Spinal cord (tissue), 10 donors: ENCODE data around the gene EIF4B. TPM values are rescaled to one million over a fixed set of nuclear protein-coding genes. Genes with fewer than 3 reads are reported as not detected.

Experiments used
- DNase-seq, 6 donors: peaks; one replicate each; pipeline versions ENCODE4 v3.0.0 to v3.0.0-alpha.2; 2013 to 2015; ENCODE audit warnings: low spot score in 6 of 6, low read depth in 4 of 6
- H3K27ac ChIP-seq: one replicate; pipeline ENCODE4 v1.5.1; 2013; ENCODE audit warnings: low read depth, low read length, control low read depth
- H3K27me3 ChIP-seq: one replicate; pipeline ENCODE4 v1.6.1; 2013; ENCODE audit warnings: low read length; ENCODE audit not compliant: control insufficient read depth, insufficient read depth
- H3K36me3 ChIP-seq: one replicate; pipeline ENCODE4 v1.6.1; 2013; ENCODE audit warnings: low read length; ENCODE audit not compliant: control insufficient read depth, insufficient read depth
- H3K4me1 ChIP-seq: one replicate; pipeline ENCODE4 v1.6.1; 2013; ENCODE audit warnings: low read length; ENCODE audit not compliant: control insufficient read depth, insufficient read depth
- H3K4me3 ChIP-seq: one replicate; pipeline ENCODE4 v1.5.1; 2013; ENCODE audit warnings: low read depth, low read length, control low read depth
- H3K9me3 ChIP-seq: one replicate; pipeline ENCODE4 v1.6.1; 2013; ENCODE audit warnings: low read length; ENCODE audit not compliant: control insufficient read depth, insufficient read depth
- WGBS: methylation state at CpG from one replicate; pipeline ENCODE4 v1.1.5; 2013; ENCODE audit warnings: missing lambda C conversion rate; ENCODE audit not compliant: insufficient coverage; 5-methylcytosine and 5-hydroxymethylcytosine counted together
- polyA plus RNA-seq, 2 donors: library from polyadenylated mRNA; unstranded; fragments of 120-200 nt; gene quantifications; one replicate each; pipeline ENCODE4 v1.2.1, GENCODE V29; 2013; ENCODE audit not compliant: insufficient read length in 2 of 2
- total RNA-seq, 2 donors: library from RNA; depleted of rRNA in 1 of 2; stranded (reverse); fragments of 120-200 nt in 1 of 2; fragments of >200 nt in 1 of 2; gene quantifications; one replicate each; pipeline versions ENCODE4 v1.2.3 to v1.2.4, GENCODE V29; 2013 to 2014
- donor health status: healthy.

The EIF4B gene
- total and polyA plus RNA-seq, 4 donors, result 215 to 678 (median 397) TPM

- Histone ChIP-seq H3K9me3 (no peaks in the 10 kb centered on the region), H3K4me1 (peaks cover 14% of the 10 kb centered on the region), H3K4me3 (no peak overlapping the region), H3K36me3 (peaks cover 44% of the 10 kb centered on the region), H3K27ac (no peak overlapping the region), H3K27me3 (no peaks in the 10 kb centered on the region)
- no peak for DNase-seq
- WGBS, result 100% methylated on average over 1 of the region's 4 CpGs
These were observed 33.6 kb downstream of the EIF4B start for GRCh38 chr12:53039851-53040250.

DNA sequence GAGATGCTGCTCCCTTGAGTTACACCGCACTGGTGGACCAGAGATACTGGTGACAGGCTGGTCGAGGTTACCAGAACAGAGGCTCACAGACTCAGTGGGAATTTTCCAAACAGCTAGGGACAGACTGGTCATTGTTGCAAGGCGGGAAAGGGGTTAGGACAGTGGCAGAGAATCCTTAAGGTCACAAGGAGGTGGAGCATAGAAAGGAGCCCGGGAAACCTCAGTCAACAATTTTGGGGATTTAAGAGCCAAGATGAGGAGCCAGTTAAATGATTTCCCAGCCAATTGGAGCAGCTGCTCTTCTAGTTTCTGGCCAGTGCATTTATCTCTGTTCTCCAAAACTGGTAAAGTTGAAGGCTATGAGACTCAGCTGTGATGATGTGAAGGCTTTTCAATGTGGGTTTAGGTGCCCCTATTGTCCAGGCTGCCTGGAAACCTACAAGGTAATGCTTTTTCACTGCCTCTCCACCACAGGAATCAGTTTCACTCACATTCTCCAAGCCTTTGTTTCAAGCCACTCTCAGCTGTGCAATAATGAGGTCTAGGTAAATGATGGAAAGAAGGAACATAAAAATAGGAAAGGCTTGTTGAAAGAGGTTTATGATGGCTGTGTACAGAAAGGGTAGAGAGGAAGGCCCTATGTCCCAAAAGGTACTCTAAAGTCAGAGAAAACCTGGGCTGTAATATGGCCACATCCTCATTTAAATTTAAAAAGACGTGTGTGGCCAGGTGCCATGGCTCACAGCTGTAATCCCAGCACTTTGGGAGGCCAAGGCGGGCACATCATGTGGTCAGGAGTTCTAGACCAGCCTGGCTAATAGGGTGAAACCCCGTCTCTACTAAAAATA is 36.6 kb downstream of the EIF4B start:
- peak in 1 of 6 donors; percentile 13 for DNase-seq
- Histone ChIP-seq H3K4me3 (no peak overlapping the region), H3K4me1 (peaks cover 37% of the 10 kb centered on the region), H3K9me3 (no peaks in the 10 kb centered on the region), H3K27ac (no peak overlapping the region), H3K36me3 (peaks cover 20% of the 10 kb centered on the region), H3K27me3 (no peaks in the 10 kb centered on the region)
- WGBS, result 64% methylated on average over 6 of the region's 7 CpGs

DNA sequence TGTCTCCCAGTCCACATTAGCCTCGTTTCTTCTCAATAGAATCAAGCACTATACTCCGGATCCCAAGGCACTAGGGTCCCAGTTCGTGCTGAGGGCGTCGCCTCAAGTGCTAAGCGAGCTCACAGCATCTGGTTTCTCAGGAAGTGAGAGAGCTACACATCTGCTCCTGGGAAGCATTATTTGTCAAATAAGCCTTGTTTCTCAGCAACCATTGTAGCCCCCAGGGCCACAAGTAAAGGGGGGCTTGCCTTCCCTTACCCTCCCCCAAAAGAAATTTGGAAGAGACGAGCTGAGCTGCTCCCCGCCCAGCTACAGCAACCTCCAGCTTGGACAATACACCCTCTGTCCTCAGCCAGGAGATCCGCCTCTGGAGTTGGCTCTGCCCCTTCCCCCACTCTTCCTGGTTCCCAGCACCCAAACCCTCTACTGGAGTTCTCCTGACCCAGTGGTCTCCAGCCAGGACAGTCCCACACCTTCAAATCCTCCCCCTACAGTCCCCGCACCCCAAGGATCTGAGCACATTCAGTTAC is 37.9 kb downstream of the EIF4B start:
- Histone ChIP-seq H3K27me3 (no peaks in the 10 kb centered on the region), H3K36me3 (peaks cover 9% of the 10 kb centered on the region), H3K9me3 (no peaks in the 10 kb centered on the region), H3K27ac (peak overlapping the region; percentile 98), H3K4me1 (peaks cover 50% of the 10 kb centered on the region), H3K4me3 (no peak overlapping the region)
- peak in 1 of 6 donors; percentile 62 for DNase-seq
- 35% methylated on average over 9 of the region's 10 CpGs for WGBS

DNA sequence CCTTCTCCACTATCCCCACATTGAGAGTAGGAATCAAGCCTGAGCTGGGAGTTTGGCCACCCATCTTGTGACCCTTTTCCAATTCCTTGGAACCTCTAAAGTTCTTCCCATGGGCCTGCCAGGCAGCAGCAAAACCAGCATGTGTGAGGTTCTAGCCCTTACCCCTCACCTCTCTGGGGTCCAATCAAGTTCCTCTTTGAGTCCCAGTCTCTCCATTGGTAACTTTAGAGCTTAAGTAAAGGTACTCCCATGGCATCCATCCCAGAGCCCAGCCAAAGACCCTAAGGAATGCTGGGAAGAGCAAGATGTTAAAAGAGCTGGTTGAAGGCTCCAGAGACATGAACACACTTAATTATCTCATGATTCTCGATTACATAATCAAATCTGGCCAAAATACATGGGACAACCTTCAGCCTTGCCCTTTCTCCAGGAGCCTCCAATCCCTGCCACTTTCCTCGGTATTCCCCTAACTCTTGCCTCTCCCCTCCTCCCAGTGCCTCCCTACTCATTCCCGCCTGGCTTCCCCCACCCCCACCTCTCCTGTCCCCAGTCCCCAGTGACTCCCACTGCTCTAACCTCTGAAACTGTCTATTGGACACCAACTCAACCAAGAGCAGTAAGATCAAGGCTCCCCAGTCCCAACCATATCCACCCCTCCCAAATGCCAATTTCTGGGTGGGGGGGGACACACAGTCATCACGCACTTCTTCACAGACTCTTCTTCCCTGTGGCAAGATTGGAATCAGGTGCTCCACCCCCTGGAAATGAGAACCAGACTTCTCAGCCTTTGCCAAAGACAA is 38.8 kb downstream of the EIF4B start:
- Histone ChIP-seq H3K4me1 (peaks cover 60% of the 10 kb centered on the region), H3K27ac (peak overlapping the region; percentile 98), H3K27me3 (no peaks in the 10 kb centered on the region), H3K36me3 (peaks cover 14% of the 10 kb centered on the region), H3K4me3 (no peak overlapping the region), H3K9me3 (no peaks in the 10 kb centered on the region)
- WGBS, result 87% methylated on average over 3 of the region's 4 CpGs
- DNase-seq, result peak in 1 of 6 donors; percentile 8

DNA sequence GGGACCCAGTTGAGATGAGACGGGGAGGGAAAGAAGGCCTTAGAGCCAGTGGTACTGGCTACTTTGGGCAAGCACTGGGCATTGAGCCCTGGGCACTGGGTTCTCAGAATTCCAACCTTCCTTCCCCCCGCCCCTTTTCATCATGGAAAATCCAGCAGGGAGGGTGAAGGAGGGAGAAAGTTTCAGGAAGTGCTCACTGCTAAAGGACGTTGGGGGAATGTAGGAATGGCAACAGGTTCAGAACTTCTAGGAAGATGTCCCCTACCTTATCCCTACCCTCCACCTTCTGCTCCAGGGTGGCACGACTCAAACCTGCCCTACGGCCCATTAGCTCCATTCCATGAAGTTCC is 39.4 kb downstream of the EIF4B start:
- WGBS, result no CpG with 5 or more reads among the region's 5 CpGs
- H3K4me1 ChIP-seq, result peaks cover 66% of the 10 kb centered on the region
- no peaks in the 10 kb centered on the region for H3K9me3 ChIP-seq
- peak overlapping the region; percentile 98 for H3K27ac ChIP-seq
- H3K4me3 ChIP-seq, result peak overlapping the region; percentile 83
- H3K27me3 ChIP-seq, result no peaks in the 10 kb centered on the region
- peaks cover 15% of the 10 kb centered on the region for H3K36me3 ChIP-seq
- peak in 1 of 6 donors; percentile 39 for DNase-seq

DNA sequence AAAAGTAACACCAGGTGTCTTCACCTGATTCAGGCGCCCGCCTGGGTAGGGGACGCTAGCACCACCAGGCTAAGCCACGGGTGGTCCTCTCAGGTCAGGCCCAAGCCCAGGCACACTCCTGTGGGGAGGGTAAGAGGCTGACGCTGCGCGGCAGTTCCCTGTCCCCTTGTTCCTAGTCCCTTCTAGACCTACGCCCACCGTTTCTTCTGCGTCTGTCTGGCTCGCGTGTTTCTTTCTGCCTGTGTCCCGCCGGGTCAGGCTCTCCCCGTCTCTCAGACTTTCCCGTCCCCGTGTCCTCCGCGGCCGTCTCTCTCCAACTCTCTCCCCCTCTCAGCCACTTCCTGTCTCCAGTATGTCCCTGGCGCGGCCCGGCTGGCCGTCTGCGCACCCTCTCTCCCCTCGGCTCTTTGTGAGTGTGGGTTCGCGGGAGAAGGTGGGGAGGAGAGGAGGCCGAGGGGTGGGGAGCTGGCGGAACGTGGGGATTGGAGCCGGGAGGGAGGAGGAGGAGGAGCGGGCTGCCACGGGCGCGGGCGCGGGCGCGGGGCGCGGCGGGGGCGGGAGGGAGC is 40.5 kb downstream of the EIF4B start:
- under 1% methylated on average over 27 of the region's 44 CpGs for WGBS

DNA sequence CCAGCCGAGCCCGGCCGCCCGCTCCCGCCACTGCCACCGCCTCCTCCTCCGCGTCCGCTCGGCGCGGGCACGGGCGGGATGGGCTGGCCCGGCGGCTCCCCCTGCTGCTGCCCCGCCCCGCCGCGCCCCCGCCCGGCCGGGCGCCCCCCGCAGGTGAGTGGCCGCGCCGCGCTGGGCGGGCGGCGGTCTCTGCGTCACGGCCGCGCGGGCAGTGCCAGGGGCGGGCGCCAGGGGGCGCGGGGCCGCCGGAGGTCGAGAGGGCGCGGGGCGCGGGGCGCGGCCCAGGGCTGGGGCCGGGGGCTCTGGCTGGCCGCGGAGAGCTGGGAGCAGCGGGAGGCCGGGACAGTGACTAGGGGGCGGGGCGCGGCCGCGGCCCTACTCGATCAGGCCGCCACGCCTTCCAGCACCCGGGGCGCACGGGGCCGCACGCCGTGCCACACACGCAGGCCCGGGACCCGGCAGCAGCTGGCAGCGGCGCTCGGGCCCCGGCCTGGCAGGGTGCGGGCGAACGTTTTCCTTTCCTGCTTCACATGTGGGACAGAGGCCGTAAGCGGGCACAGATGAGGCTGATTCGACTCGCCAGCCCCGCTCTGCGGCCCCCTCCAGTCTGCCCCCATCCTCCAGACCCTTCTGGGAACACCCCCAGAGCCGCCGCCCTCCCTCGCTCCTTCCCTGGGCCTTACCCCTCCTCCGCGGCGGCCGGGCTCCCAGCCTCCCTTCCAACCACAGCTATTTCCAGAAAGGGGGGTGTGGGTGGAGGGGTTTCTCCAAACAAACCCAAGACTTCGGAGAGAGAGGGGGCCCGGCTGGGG is 41.2 kb downstream of the EIF4B start:
- peak in 2 of 6 donors; percentile 65 to 86 for DNase-seq
- WGBS, result under 1% methylated on average over 85 of the region's 94 CpGs

More for the DNA sequence above, 40.5 kb downstream of the EIF4B start:
- Histone ChIP-seq H3K9me3 (no peaks in the 10 kb centered on the region), H3K36me3 (peaks cover 23% of the 10 kb centered on the region), H3K27ac (peak overlapping the region; percentile 98), H3K4me3 (peak overlapping the region; percentile 83), H3K4me1 (peaks cover 76% of the 10 kb centered on the region), H3K27me3 (no peaks in the 10 kb centered on the region)
- DNase-seq, result peak in 2 of 6 donors; percentile 92

DNA sequence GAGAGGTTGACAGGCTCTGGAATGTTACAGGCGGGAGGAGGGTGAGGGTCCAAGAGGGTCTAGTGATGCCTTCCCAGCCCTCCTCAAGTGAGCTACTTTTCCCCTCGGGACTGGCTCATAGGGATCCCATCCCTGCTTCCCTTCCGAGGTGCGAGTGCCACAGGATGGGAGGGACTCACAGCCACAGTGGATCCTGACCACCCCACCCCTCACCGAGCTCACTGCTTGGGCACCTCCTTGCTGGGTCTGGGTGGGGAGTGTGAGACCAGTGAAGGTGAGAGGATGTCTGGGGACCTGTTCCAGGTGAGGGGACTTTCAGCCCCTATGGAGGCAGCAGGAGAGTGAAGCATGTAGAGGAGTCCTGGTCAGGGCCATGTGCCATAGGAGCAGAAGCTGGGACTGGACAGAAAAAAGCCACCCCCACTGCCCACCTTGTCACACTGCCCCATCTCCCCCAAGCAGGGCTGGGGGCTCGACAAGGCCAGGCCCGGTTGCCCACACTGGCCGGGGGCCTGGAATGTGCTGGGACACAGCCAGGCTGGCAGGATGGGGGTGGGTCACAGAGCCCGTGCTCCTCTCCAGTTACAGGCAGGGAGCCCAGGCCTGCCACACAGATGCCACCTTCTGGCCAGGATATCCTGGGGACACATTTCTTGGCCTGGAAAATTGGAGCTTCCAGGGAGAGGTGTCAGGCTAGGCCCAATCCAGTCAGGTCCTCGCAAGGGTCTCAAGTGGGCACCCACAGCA is 42.0 kb downstream of the EIF4B start:
- Histone ChIP-seq H3K4me3 (peak overlapping the region; percentile 40), H3K9me3 (no peaks in the 10 kb centered on the region), H3K4me1 (peaks cover 91% of the 10 kb centered on the region), H3K36me3 (peaks cover 27% of the 10 kb centered on the region), H3K27me3 (no peaks in the 10 kb centered on the region), H3K27ac (peak overlapping the region; percentile 96)
- peak in 2 of 6 donors; percentile 74 to 85 for DNase-seq
- 12% methylated on average over 8 of the region's 10 CpGs for WGBS

More for the DNA sequence above, 41.2 kb downstream of the EIF4B start:
- peak overlapping the region; percentile 98 for H3K27ac ChIP-seq
- no peaks in the 10 kb centered on the region for H3K9me3 ChIP-seq
- peak overlapping the region; percentile 40 for H3K4me3 ChIP-seq
- peaks cover 83% of the 10 kb centered on the region for H3K4me1 ChIP-seq
- no peaks in the 10 kb centered on the region for H3K27me3 ChIP-seq
- H3K36me3 ChIP-seq, result peaks cover 26% of the 10 kb centered on the region
